Measurements from ENCODE around the gene ACACA.

DNA sequence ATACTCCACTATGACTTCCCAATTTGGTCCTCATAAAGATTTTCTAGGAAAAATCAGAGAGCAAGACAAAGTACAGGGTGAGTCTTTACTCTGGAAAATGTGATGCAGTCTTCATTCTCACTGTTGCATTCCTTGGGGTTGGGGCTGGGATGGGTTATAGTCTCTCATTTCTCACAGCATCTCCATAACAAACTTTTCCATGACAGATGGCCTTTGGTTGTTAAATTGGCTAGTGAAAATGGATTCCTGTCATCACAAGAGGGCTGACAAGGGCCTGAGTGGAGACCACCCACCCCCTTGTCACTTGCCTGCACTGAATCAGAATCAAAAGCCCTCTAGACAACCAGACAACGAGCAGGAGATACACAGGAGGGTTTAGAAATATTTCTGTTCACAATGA is 283.2 kb downstream of the ACACA start:
- TF ChIP-seq, protein P1, sequence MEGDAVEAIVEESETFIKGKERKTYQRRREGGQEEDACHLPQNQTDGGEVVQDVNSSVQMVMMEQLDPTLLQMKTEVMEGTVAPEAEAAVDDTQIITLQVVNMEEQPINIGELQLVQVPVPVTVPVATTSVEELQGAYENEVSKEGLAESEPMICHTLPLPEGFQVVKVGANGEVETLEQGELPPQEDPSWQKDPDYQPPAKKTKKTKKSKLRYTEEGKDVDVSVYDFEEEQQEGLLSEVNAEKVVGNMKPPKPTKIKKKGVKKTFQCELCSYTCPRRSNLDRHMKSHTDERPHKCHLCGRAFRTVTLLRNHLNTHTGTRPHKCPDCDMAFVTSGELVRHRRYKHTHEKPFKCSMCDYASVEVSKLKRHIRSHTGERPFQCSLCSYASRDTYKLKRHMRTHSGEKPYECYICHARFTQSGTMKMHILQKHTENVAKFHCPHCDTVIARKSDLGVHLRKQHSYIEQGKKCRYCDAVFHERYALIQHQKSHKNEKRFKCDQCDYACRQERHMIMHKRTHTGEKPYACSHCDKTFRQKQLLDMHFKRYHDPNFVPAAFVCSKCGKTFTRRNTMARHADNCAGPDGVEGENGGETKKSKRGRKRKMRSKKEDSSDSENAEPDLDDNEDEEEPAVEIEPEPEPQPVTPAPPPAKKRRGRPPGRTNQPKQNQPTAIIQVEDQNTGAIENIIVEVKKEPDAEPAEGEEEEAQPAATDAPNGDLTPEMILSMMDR (conservative IDR thresholded peaks at IDR 0.05) = no peak
- TF ChIP-seq ZFX (IDR thresholded peaks at IDR 0.05) = no peak

Measured in C4-2B (cell line).